NOMO-1 treated with dmso at 0.1 percent for 144 hours (cell line): Measurements from ENCODE around the gene ITGA8.
"Not testable (repeated sequence)": the region's sequence is repeated elsewhere in the genome, so short reads cannot be mapped to it uniquely, and the experiment has no call there.

Experiments
- DNase-seq: peaks from one replicate; lab custom pipeline; 2025; ENCODE audit not compliant: unreplicated experiment; lab: John Stamatoyannopoulos, UW

Gene ITGA8

GRCh38 chr10:15719899-15720634, at the start of gene ITGA8:
TSS of gene ITGA8 (minus strand) at chr10:15719922. CDS start at chr10:15719771, 151 bp downstream.
- no peak for DNase-seq

- no peak for DNase-seq
Observed at GRCh38 chr10:15764892-15765454, 45.3 kb upstream of the ITGA8 start.

GRCh38 chr10:15763006-15763405, 43.3 kb upstream of the ITGA8 start:
- no peak for DNase-seq

- not testable (repeated sequence) for DNase-seq
Observed at GRCh38 chr10:15762239-15762638, 42.5 kb upstream of the ITGA8 start.

- DNase-seq, result not testable (repeated sequence)
Observed at GRCh38 chr10:15761224-15761623, 41.5 kb upstream of the ITGA8 start.

GRCh38 chr10:15760681-15761080, 41.0 kb upstream of the ITGA8 start:
- no peak for DNase-seq

GRCh38 chr10:15759265-15759664, 39.5 kb upstream of the ITGA8 start:
- DNase-seq, result no peak

- no peak for DNase-seq
Observed at GRCh38 chr10:15758618-15759017, 38.9 kb upstream of the ITGA8 start.

- no peak for DNase-seq
Observed at GRCh38 chr10:15754937-15755336, 35.2 kb upstream of the ITGA8 start.

- DNase-seq, result no peak
Observed at GRCh38 chr10:15751046-15751445, 31.3 kb upstream of the ITGA8 start.

- no peak for DNase-seq
Observed at GRCh38 chr10:15748126-15748525, 28.4 kb upstream of the ITGA8 start.

GRCh38 chr10:15747632-15748031, 27.9 kb upstream of the ITGA8 start:
- DNase-seq, result no peak

- no peak for DNase-seq
Observed at GRCh38 chr10:15745751-15746150, 26.0 kb upstream of the ITGA8 start.

GRCh38 chr10:15744217-15744865, 24.6 kb upstream of the ITGA8 start:
- peak; percentile 1 for DNase-seq

- no peak for DNase-seq
Observed at GRCh38 chr10:15743443-15743842, 23.7 kb upstream of the ITGA8 start.

- DNase-seq, result no peak
Observed at GRCh38 chr10:15742836-15743235, 23.1 kb upstream of the ITGA8 start.

- DNase-seq, result no peak
Observed at GRCh38 chr10:15742102-15742501, 22.4 kb upstream of the ITGA8 start.

- no peak for DNase-seq
Observed at GRCh38 chr10:15741581-15741980, 21.9 kb upstream of the ITGA8 start.

GRCh38 chr10:15740261-15740660, 20.5 kb upstream of the ITGA8 start:
- no peak for DNase-seq

GRCh38 chr10:15739254-15739970, 19.7 kb upstream of the ITGA8 start:
- no peak for DNase-seq

GRCh38 chr10:15738270-15738925, 18.7 kb upstream of the ITGA8 start:
- no peak for DNase-seq
